Stomach (tissue), 4 donors: ENCODE measurements around the gene SEMA5B.

Experiments used
- CTCF ChIP-seq, 7 experiments: fragments of 450-650 bp in 4 of 7; fragments of 200-600 bp in 3 of 7; sonication (generic) in 3 of 7; IDR thresholded peaks; one replicate each; pipeline ENCODE4 v1.5.1; 2016 to 2019; ENCODE audit warnings: antibody characterized with exemption in 7 of 7, control low read depth in 2 of 7, mild to moderate bottlenecking in 1 of 7
- EP300 ChIP-seq: sonication (generic); formaldehyde crosslinking; IDR thresholded peaks from one replicate; pipeline ENCODE4 v1.6.1; 2017; ENCODE audit warnings: antibody characterized with exemption
- POLR2A ChIP-seq, 4 donors: fragments of 450-650 bp; IDR thresholded peaks; one replicate each; pipeline ENCODE4 v1.6.1; 2016; ENCODE audit warnings: antibody characterized with exemption in 4 of 4, control low read depth in 2 of 4, mild to moderate bottlenecking in 1 of 4, moderate library complexity in 1 of 4
- POLR2AphosphoS5 ChIP-seq, 3 donors: sonication (generic); formaldehyde crosslinking; IDR thresholded peaks; one replicate each; pipeline ENCODE4 v1.6.1; 2016; ENCODE audit warnings: antibody characterized with exemption in 3 of 3

GRCh38 chr3:122916084-122916483 is 111.5 kb downstream of the SEMA5B start:
- TF ChIP-seq POLR2A (IDR thresholded peaks at IDR 0.05): no peak
- no peak for TF ChIP-seq CTCF (IDR thresholded peaks at IDR 0.05)
- TF ChIP-seq EP300: no peak
- no peak for TF ChIP-seq POLR2AphosphoS5 (IDR thresholded peaks at IDR 0.05)
